GM12865 (cell line): Measurements from ENCODE around the gene DPYD.

ENCODE experiments used
- DNase-seq: peaks from one replicate; pipeline ENCODE4 v3.0.0; 2010; ENCODE audit warnings: low read depth
- H3K4me3 ChIP-seq: 2 replicates; pipeline ENCODE4 v1.5.1; 2011; ENCODE audit warnings: mild to moderate bottlenecking, low read depth, low read length, control low read depth
- CTCF ChIP-seq: IDR thresholded peaks from 2 replicates; pipeline ENCODE4 v1.5.1; 2011; ENCODE audit warnings: low read length, control low read depth, low read depth, inconsistent platforms; ENCODE audit not compliant: insufficient read depth; ENCODE audit errors: missing control alignments

Gene DPYD

GRCh38 chr1:97632075-97632474 is 288.8 kb downstream of the DPYD start:
- no peak for TF ChIP-seq CTCF
- DNase-seq: no peak
- H3K4me3 ChIP-seq: no peak overlapping the region

- no peak overlapping the region for H3K4me3 ChIP-seq
- TF ChIP-seq CTCF: no peak
- DNase-seq: no peak
Observed at GRCh38 chr1:97630948-97631347, 289.9 kb downstream of the DPYD start.

GRCh38 chr1:97630281-97630680 is 290.6 kb downstream of the DPYD start:
- H3K4me3 ChIP-seq: no peak overlapping the region
- no peak for TF ChIP-seq CTCF
- DNase-seq: no peak

GRCh38 chr1:97623220-97623619 is 297.6 kb downstream of the DPYD start:
- TF ChIP-seq CTCF: no peak
- H3K4me3 ChIP-seq: no peak overlapping the region
- DNase-seq: no peak

- H3K4me3 ChIP-seq: no peak overlapping the region
- DNase-seq: no peak
Observed at GRCh38 chr1:97621955-97622354, 298.9 kb downstream of the DPYD start.

GRCh38 chr1:97619706-97620105 is 301.1 kb downstream of the DPYD start:
- TF ChIP-seq CTCF: no peak
- H3K4me3 ChIP-seq: no peak overlapping the region
- no peak for DNase-seq

More at GRCh38 chr1:97621955-97622354, 298.9 kb downstream of the DPYD start:
- TF ChIP-seq CTCF: no peak

GRCh38 chr1:97610748-97611147 is 310.1 kb downstream of the DPYD start:
- no peak overlapping the region for H3K4me3 ChIP-seq
- TF ChIP-seq CTCF: no peak
- peak; percentile 3 for DNase-seq
